Transverse colon (tissue), 4 donors: ENCODE measurements around the gene ZNF25. TPM values are rescaled to one million over a fixed set of nuclear protein-coding genes. Genes with fewer than 3 reads are reported as not detected.
"Not testable (repeated sequence)": the region's sequence is repeated elsewhere in the genome, so short reads cannot be mapped to it uniquely, and the experiment has no call there.

ENCODE experiments used
- DNase-seq: peaks from one replicate; pipeline ENCODE4 v3.0.0-alpha.2; 2019
- H3K27ac ChIP-seq, 4 donors: fragments of 200-600 bp; sonication (generic); 2 replicates each; pipeline ENCODE4 v1.5.1; 2016 to 2018; ENCODE audit warnings: inconsistent platforms in 4 of 4
- H3K27me3 ChIP-seq: fragments of 200-600 bp; sonication (generic); 2 replicates; pipeline ENCODE4 v1.5.1; 2017; ENCODE audit warnings: inconsistent platforms
- H3K36me3 ChIP-seq, 4 donors: fragments of 200-600 bp; sonication (generic); 2 replicates each; pipeline ENCODE4 v1.5.1; 2017 to 2019; ENCODE audit warnings: inconsistent platforms in 4 of 4
- H3K4me1 ChIP-seq, 4 donors: fragments of 200-600 bp; sonication (generic); 2 replicates each; pipeline ENCODE4 v1.5.1; 2017 to 2020; ENCODE audit warnings: inconsistent platforms in 4 of 4
- H3K4me3 ChIP-seq, 4 donors: fragments of 200-600 bp; sonication (generic); 1 replicate in 1 of 4; 2 replicates in 3 of 4; pipeline versions ENCODE4 v1.5.1 to v1.6.1; 2017 to 2019; ENCODE audit warnings: inconsistent platforms in 4 of 4
- H3K9me3 ChIP-seq, 2 donors: fragments of 200-600 bp; sonication (generic); 2 replicates each; pipeline ENCODE4 v1.5.1; 2017 to 2019; ENCODE audit warnings: inconsistent platforms in 2 of 2
- EP300 ChIP-seq: sonication (generic); formaldehyde crosslinking; IDR thresholded peaks from one replicate; pipeline ENCODE4 v1.6.1; 2017; ENCODE audit warnings: antibody characterized with exemption, low read depth
- POLR2A ChIP-seq: fragments of 450-650 bp; IDR thresholded peaks from one replicate; pipeline ENCODE4 v1.6.1; 2016; ENCODE audit warnings: antibody characterized with exemption, mild to moderate bottlenecking, moderate library complexity
- POLR2AphosphoS5 ChIP-seq, 3 donors: sonication (generic); formaldehyde crosslinking; IDR thresholded peaks; one replicate each; pipeline ENCODE4 v1.6.1; 2016; ENCODE audit warnings: antibody characterized with exemption in 3 of 3
- WGBS, 2 donors: methylation state at CpG; one replicate each; pipeline ENCODE4 v1.1.5; 2018; ENCODE audit warnings: low coverage in 1 of 2; 5-methylcytosine and 5-hydroxymethylcytosine counted together
- in situ Hi-C, 4 donors: fragments of 200-750 bp; cut with MboI; loops; one replicate each; pipeline versions ENCODE4 v1.15.0 to v1.15.1; 2017; ENCODE audit warnings: low sequenced_read_pairs in 3 of 4, low pct_ligation_motif_present in 1 of 4, low pct_unique_long_range_greater_than_20kb in 1 of 4
- intact Hi-C: fragments of 100-400 bp; cut with DNase I; formaldehyde crosslinking; loops from one replicate; pipeline ENCODE4 v1.15.1; 2023; ENCODE audit warnings: low total_unique reads
- total RNA-seq, 4 donors: library from RNA; depleted of rRNA; stranded (reverse); fragments of >200 nt; gene quantifications; one replicate each; pipeline ENCODE4 v1.1.0, GENCODE V29; 2016
- TF ChIP-seq, protein P1 (sequence below), 5 experiments: fragments of 200-600 bp in 3 of 5; fragments of 450-650 bp in 2 of 5; sonication (generic) in 3 of 5; IDR thresholded peaks; 1 replicate in 2 of 5; 2 replicates in 3 of 5; pipeline ENCODE4 v1.5.1; 2016 to 2017; ENCODE audit warnings: antibody characterized with exemption in 5 of 5, inconsistent platforms in 3 of 5, mild to moderate bottlenecking in 2 of 5, moderate library complexity in 1 of 5

ZNF25 gene
- total RNA-seq, 4 donors from 2014 or later: 0.80 to 8.4 (median 5.1) TPM

DNA sequence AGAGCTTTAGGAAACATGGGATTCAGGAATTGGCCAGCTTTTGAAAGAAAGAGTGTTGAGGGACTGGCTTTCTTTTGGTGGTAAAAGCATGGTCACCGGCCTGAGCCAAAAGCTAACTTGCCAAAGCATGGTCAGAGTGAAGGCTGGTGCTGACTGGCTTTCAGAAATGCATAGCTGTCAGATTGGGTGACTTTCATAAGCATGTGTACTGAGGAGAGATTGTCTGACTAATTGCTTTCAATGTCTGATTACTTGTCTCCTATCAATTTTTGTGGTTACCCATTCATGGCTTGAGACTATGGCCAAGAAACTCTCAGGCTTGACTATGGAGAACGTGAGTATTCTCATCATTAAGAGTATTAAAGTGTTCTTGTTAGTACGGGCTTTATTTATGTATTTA lies 28.2 kb downstream of the ZNF25 start:
- no peak for TF ChIP-seq EP300
- TF ChIP-seq POLR2AphosphoS5 (IDR thresholded peaks at IDR 0.05): no peak
- TF ChIP-seq, protein P1, sequence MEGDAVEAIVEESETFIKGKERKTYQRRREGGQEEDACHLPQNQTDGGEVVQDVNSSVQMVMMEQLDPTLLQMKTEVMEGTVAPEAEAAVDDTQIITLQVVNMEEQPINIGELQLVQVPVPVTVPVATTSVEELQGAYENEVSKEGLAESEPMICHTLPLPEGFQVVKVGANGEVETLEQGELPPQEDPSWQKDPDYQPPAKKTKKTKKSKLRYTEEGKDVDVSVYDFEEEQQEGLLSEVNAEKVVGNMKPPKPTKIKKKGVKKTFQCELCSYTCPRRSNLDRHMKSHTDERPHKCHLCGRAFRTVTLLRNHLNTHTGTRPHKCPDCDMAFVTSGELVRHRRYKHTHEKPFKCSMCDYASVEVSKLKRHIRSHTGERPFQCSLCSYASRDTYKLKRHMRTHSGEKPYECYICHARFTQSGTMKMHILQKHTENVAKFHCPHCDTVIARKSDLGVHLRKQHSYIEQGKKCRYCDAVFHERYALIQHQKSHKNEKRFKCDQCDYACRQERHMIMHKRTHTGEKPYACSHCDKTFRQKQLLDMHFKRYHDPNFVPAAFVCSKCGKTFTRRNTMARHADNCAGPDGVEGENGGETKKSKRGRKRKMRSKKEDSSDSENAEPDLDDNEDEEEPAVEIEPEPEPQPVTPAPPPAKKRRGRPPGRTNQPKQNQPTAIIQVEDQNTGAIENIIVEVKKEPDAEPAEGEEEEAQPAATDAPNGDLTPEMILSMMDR (IDR thresholded peaks at IDR 0.05): no peak
- no peak for TF ChIP-seq POLR2A
- intact Hi-C loops (no loop called here), in situ Hi-C loops (no loop called here)
- Histone ChIP-seq H3K27me3 (no peaks in the 10 kb centered on the region), H3K36me3 (peaks cover 0 to 19% (median 9%) of the 10 kb centered on the region in 4 donors), H3K4me1 (no peaks in the 10 kb centered on the region), H3K4me3 (no peak overlapping the region), H3K27ac (no peak overlapping the region), H3K9me3 (no peaks in the 10 kb centered on the region)
- 85 to 93% methylated on average over 3 of the region's 3 CpGs for WGBS, 2 donors
- no peak for DNase-seq

DNA sequence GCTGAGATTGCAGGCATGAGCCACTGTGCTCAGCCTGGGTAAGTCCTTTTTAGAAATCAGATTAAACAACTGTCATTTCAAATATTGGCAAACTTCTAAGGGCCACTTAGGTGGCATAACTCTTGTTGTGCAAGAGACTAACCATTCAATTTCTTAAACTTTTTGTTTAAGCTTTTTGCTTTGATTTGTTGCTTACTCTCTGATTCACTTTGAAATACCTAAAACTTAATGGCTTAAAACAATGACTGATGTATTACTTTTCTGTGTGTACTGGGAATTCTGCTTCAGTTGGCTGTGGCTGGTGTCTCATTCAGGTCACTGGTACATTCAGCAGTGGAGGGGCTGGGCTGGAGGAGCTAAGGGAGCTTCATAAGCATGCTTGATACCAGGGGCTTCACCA lies 28.9 kb downstream of the ZNF25 start:
- TF ChIP-seq POLR2AphosphoS5 (IDR thresholded peaks at IDR 0.05) (no peak), POLR2A (no peak), EP300 (no peak)

GRCh38 chr10:37937864-37938263 lies 38.6 kb downstream of the ZNF25 start:
- no peak for DNase-seq
- no peaks in the 10 kb centered on the region for H3K27me3 ChIP-seq
- in situ Hi-C loops: no loop called here
- H3K4me3 ChIP-seq: no peak overlapping the region
- H3K9me3 ChIP-seq: no peaks in the 10 kb centered on the region
- no peaks in the 10 kb centered on the region for H3K4me1 ChIP-seq
- TF ChIP-seq EP300 (no peak), POLR2A (no peak), POLR2AphosphoS5 (IDR thresholded peaks at IDR 0.05) (no peak)
- TF ChIP-seq, protein P1 (IDR thresholded peaks at IDR 0.05): no peak
- intact Hi-C loops: no loop called here
- no peaks in the 10 kb centered on the region for H3K36me3 ChIP-seq
- 77 to 83% methylated on average over 2 to 5 of the region's 5 CpGs for whole genome bisulfite sequencing, 2 donors
- H3K27ac ChIP-seq: no peak overlapping the region

More for the DNA sequence above, 28.9 kb downstream of the ZNF25 start:
- intact Hi-C loops (no loop called here), in situ Hi-C loops (no loop called here)
- no peaks in the 10 kb centered on the region for H3K9me3 ChIP-seq
- no peak overlapping the region for H3K27ac ChIP-seq
- H3K4me1 ChIP-seq: no peaks in the 10 kb centered on the region
- H3K4me3 ChIP-seq: no peak overlapping the region
- no peak for DNase-seq
- no peaks in the 10 kb centered on the region for H3K27me3 ChIP-seq
- peaks cover 0 to 12% (median 5%) of the 10 kb centered on the region in 4 donors for H3K36me3 ChIP-seq

DNA sequence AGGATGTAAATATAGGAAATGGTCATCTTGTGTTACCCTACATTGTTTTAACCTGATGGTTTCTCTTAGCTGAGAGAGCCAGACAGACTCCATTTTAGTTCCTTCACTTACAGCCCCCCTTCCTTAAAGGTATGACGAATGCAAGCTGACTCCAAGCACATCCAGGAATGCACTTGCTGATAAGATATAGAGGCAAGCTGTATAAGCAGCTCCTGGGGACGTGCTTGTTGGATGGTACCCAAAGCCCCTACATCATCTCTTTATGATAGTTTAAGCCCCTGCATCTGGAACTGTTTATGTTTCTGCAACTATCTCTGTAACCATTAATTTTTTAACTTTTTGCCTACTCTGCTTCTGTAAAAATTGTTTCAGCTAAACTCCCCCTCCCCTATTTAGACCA lies 41.7 kb downstream of the ZNF25 start:
- Histone ChIP-seq H3K27ac (no peak overlapping the region), H3K4me1 (no peaks in the 10 kb centered on the region), H3K36me3 (no peaks in the 10 kb centered on the region), H3K9me3 (no peaks in the 10 kb centered on the region), H3K27me3 (no peaks in the 10 kb centered on the region), H3K4me3 (no peak overlapping the region)
- TF ChIP-seq, protein P1 (IDR thresholded peaks at IDR 0.05): no peak
- TF ChIP-seq POLR2A: no peak
- TF ChIP-seq EP300: no peak
- TF ChIP-seq POLR2AphosphoS5 (IDR thresholded peaks at IDR 0.05): no peak
- no peak for DNase-seq
- 56% methylated on average over 2 of the region's 2 CpGs; no CpG with 5 or more reads in 1 of the 2 donors for WGBS, 2 donors
- intact Hi-C loops (no loop called here), in situ Hi-C loops (no loop called here)

GRCh38 chr10:37930423-37930822 lies 46.0 kb downstream of the ZNF25 start:
- Histone ChIP-seq H3K27ac (no peak overlapping the region), H3K4me1 (no peaks in the 10 kb centered on the region), H3K9me3 (no peaks in the 10 kb centered on the region), H3K4me3 (no peak overlapping the region), H3K36me3 (no peaks in the 10 kb centered on the region), H3K27me3 (no peaks in the 10 kb centered on the region)
- WGBS, 2 donors: 50 to 60% methylated on average over 1 to 2 of the region's 2 CpGs
- TF ChIP-seq POLR2A (no peak), POLR2AphosphoS5 (IDR thresholded peaks at IDR 0.05) (no peak), EP300 (no peak)
- TF ChIP-seq, protein P1 (IDR thresholded peaks at IDR 0.05): no peak
- in situ Hi-C loops: no loop called here
- intact Hi-C loops: no loop called here
- no peak for DNase-seq

- H3K9me3 ChIP-seq, DNase-seq, H3K4me1 ChIP-seq, H3K4me3 ChIP-seq, intact Hi-C loops, H3K27ac ChIP-seq, H3K36me3 ChIP-seq, in situ Hi-C loops, H3K27me3 ChIP-seq: not testable (repeated sequence)
- WGBS, 2 donors: 78 to 83% methylated on average over 7 of the region's 7 CpGs
Measured at GRCh38 chr10:37908165-37908564, 68.3 kb downstream of the ZNF25 start.
